ENCODE measurements around the gene EFNB1. TPM values are rescaled to one million over a fixed set of nuclear protein-coding genes. Genes with fewer than 3 reads are reported as not detected.

Gene EFNB1
- total and polyA plus RNA-seq, 2 donors (not counting 1 experiment from before 2014, with no cell fraction given), result 1.5 to 3.2 TPM

DNA sequence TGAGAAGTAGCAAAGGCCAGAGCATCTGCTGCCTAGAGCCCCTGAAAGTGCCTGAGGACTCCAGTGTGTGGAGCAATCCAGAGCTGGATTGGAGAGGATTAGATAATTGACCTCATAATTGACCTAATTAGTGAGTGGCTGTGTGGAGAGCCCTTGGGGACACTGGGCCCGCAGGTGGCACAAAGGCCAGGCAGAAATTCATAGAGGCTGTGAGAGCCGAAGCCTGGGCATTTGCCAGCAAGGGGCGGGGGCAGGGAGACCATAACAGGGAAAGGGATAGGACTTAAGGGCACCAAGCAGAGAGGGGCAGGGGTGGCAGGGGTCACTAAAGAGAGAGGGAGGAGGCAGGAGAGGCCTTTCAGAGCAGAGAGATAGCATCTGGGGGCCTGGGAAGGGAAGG lies 45.3 kb downstream of the EFNB1 start:
- no peak for TF ChIP-seq EZH2 (IDR thresholded peaks at IDR 0.05; ENCODE audit: borderline replicate concordance, insufficient read depth, low read depth, low read length, poor library complexity, severe bottlenecking)
- TF ChIP-seq, protein P1, sequence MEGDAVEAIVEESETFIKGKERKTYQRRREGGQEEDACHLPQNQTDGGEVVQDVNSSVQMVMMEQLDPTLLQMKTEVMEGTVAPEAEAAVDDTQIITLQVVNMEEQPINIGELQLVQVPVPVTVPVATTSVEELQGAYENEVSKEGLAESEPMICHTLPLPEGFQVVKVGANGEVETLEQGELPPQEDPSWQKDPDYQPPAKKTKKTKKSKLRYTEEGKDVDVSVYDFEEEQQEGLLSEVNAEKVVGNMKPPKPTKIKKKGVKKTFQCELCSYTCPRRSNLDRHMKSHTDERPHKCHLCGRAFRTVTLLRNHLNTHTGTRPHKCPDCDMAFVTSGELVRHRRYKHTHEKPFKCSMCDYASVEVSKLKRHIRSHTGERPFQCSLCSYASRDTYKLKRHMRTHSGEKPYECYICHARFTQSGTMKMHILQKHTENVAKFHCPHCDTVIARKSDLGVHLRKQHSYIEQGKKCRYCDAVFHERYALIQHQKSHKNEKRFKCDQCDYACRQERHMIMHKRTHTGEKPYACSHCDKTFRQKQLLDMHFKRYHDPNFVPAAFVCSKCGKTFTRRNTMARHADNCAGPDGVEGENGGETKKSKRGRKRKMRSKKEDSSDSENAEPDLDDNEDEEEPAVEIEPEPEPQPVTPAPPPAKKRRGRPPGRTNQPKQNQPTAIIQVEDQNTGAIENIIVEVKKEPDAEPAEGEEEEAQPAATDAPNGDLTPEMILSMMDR (IDR thresholded peaks at IDR 0.05), result no peak
- no peak for ATAC-seq (ENCODE audit: low read depth)
- Mint-ChIP-seq H3K9me3 (ENCODE audit: insufficient read depth) (no peaks in the 10 kb centered on the region), H3K4me1 (no peaks in the 10 kb centered on the region), H3K27me3 (no peaks in the 10 kb centered on the region), H3K27ac (no peak overlapping the region), H3K4me3 (no peak overlapping the region)
- Histone ChIP-seq H3K9me3 (ENCODE audit: control extremely low read depth in 1 of 3, control insufficient read depth in 2 of 3, insufficient read depth in 1 of 3, low read length in 2 of 3) (no peaks in the 10 kb centered on the region), H3K9ac (ENCODE audit: low read length) (no peak overlapping the region), H3K79me2 (ENCODE audit: control insufficient read depth, insufficient read depth, low read length) (no peaks in the 10 kb centered on the region), H3K27me3 (replicated peaks in 1 of 4; ENCODE audit: control extremely low read depth in 1 of 4, control insufficient read depth in 3 of 4, insufficient read depth in 4 of 4, low read length in 3 of 4) (no peaks in the 10 kb centered on the region), H3K27ac (ENCODE audit: low read length in 2 of 2) (no peak overlapping the region), H4K20me1 (ENCODE audit: control insufficient read depth, insufficient read depth, low read length, poor library complexity, severe bottlenecking) (no peaks in the 10 kb centered on the region), H3K4me1 (ENCODE audit: control insufficient read depth in 2 of 2, insufficient read depth in 2 of 2, low read length in 2 of 2) (no peaks in the 10 kb centered on the region), H2AFZ (ENCODE audit: insufficient read depth, low read depth, low read length, poor library complexity, severe bottlenecking) (no peak overlapping the region), H3K4me3 (ENCODE audit: control extremely low read depth in 1 of 5, extremely low read depth in 1 of 5, insufficient read depth in 1 of 5, low read depth in 2 of 5, low read length in 4 of 5) (no peak overlapping the region), H3K36me3 (replicated peaks in 1 of 2; ENCODE audit: control extremely low read depth in 1 of 2, control insufficient read depth in 1 of 2, extremely low read depth in 1 of 2, insufficient read depth in 2 of 2, low read length in 1 of 2) (no peaks in the 10 kb centered on the region), H3K4me2 (replicated peaks; ENCODE audit: low read depth, low read length, poor library complexity, severe bottlenecking) (no peak overlapping the region)
- ChIA-PET CTCF (no interaction called here), POLR2A (no interaction called here)
- WGBS (ENCODE audit: insufficient coverage), result 97% methylated on average over 3 of the region's 3 CpGs
- no peak for DNase-seq
- intact Hi-C loops (cut with micrococcal nuclease), result no loop called here

DNA sequence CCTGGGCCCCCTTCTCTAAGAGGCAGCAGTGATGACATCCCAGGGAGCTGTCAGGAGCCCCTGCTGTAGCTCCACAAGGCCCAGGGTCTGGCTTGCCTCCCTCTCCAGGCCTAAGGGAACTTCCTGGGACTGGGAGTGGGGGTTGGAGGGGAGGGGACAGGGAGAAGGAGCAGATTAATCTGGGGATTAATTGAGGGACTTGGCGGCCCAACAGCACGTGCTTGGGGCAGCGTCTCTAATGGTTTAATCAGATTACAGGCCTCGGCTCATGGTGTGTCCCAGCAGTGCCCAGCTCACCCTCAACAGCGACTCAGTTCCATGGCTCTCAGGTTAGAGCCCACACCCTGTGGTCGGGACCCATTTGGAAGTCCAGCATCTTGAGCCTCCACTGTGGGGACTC lies 47.9 kb downstream of the EFNB1 start:
- WGBS (ENCODE audit: insufficient coverage), result 94% methylated on average over 6 of the region's 6 CpGs
- intact Hi-C loops (cut with micrococcal nuclease), result no loop called here
- no peak for ATAC-seq (ENCODE audit: low read depth)
- no peak overlapping the region for H3K4me3 Mint-ChIP-seq
- ChIA-PET POLR2A (no interaction called here), CTCF (no interaction called here)
- no peak overlapping the region for H3K4me3 ChIP-seq (ENCODE audit: control extremely low read depth in 1 of 5, extremely low read depth in 1 of 5, insufficient read depth in 1 of 5, low read depth in 2 of 5, low read length in 4 of 5)
- H3K27me3 Mint-ChIP-seq, result no peaks in the 10 kb centered on the region
- no peak overlapping the region for H2AFZ ChIP-seq (ENCODE audit: insufficient read depth, low read depth, low read length, poor library complexity, severe bottlenecking)
- no peak overlapping the region for H3K9ac ChIP-seq (ENCODE audit: low read length)
- H3K9me3 Mint-ChIP-seq (ENCODE audit: insufficient read depth), result no peaks in the 10 kb centered on the region
- no peak overlapping the region for H3K27ac ChIP-seq (ENCODE audit: low read length in 2 of 2)
- TF ChIP-seq, protein P1 (IDR thresholded peaks at IDR 0.05), result no peak
- TF ChIP-seq EZH2 (IDR thresholded peaks at IDR 0.05; ENCODE audit: borderline replicate concordance, insufficient read depth, low read depth, low read length, poor library complexity, severe bottlenecking), result no peak
- no peaks in the 10 kb centered on the region for H3K27me3 ChIP-seq (replicated peaks in 1 of 4; ENCODE audit: control extremely low read depth in 1 of 4, control insufficient read depth in 3 of 4, insufficient read depth in 4 of 4, low read length in 3 of 4)
- H4K20me1 ChIP-seq (ENCODE audit: control insufficient read depth, insufficient read depth, low read length, poor library complexity, severe bottlenecking), result no peaks in the 10 kb centered on the region
- DNase-seq, result no peak
- H3K4me1 Mint-ChIP-seq, result no peaks in the 10 kb centered on the region
- H3K4me1 ChIP-seq (ENCODE audit: control insufficient read depth in 2 of 2, insufficient read depth in 2 of 2, low read length in 2 of 2), result no peaks in the 10 kb centered on the region
- H3K4me2 ChIP-seq (replicated peaks; ENCODE audit: low read depth, low read length, poor library complexity, severe bottlenecking), result no peak overlapping the region
- no peak overlapping the region for H3K27ac Mint-ChIP-seq
- H3K36me3 ChIP-seq (replicated peaks in 1 of 2; ENCODE audit: control extremely low read depth in 1 of 2, control insufficient read depth in 1 of 2, extremely low read depth in 1 of 2, insufficient read depth in 2 of 2, low read length in 1 of 2), result no peaks in the 10 kb centered on the region
- H3K79me2 ChIP-seq (ENCODE audit: control insufficient read depth, insufficient read depth, low read length), result no peaks in the 10 kb centered on the region
- no peaks in the 10 kb centered on the region for H3K9me3 ChIP-seq (ENCODE audit: control extremely low read depth in 1 of 3, control insufficient read depth in 2 of 3, insufficient read depth in 1 of 3, low read length in 2 of 3)
